KBM-7 (cell line): ENCODE measurements around the gene MICU1.
A peak's percentile ranks its signal among the peaks of the same experiment; 100 is the strongest.

Experiments used
- DNase-seq: peaks from one replicate; pipeline ENCODE4 v3.0.0-alpha.2; 2015
- in situ Hi-C: fragments of 300-500 bp; cut with MboI; formaldehyde crosslinking; loops from 2 replicates; pipeline ENCODE4 v1.14.3; 2020; ENCODE audit warnings: low sequenced_read_pairs, low pct_unique_long_range_greater_than_20kb, mixed read lengths

MICU1 gene

GRCh38 chr10:72638586-72639440 lies 12.9 kb upstream of the MICU1 start:
- DNase-seq: peak; percentile 9
- in situ Hi-C loops: no loop called here

DNA sequence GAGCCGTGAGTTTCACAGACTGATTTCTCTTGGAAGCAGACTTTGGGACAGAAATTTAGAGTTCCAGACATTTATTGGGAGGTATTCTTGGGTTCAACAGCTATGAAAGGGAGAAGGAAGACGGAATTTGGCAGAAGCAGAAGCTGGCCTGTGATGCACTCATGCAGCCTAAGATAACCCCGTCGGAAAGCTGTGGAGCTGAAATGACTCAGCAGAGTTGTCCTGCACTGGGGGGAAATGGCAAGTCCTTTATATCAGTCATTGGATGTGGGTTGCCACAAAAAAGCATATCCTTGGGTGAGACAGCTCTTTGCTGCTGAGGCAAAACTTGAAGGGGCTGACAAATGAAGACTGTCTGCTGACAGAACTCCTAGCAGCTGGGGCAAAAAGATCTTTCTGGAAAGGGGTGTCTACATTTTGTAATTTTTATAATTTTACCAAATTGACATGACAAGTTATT lies 11.5 kb upstream of the MICU1 start:
- in situ Hi-C loops: no loop called here
- DNase-seq: peak; percentile 92

DNA sequence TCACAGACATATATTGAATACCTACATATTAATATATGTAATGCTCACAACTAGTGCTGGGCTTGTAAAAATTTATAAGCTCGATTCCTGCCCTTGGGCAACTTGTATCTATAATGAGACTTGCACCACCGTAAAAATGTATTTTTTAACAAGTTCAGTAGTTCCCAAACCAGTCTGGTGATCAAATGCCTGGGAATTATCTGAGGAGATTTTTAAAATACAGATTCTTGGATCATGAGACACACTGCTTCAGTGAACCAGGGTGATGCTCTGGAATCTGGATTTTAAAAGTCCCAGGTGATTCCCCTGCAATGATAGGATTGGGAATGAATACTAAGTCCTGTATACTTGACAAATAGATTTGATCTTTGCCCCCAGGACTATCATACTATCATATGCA lies 4.3 kb upstream of the MICU1 start:
- no peak for DNase-seq
- in situ Hi-C loops: no loop called here

GRCh38 chr10:72626444-72626754 lies 520 bp upstream of the MICU1 start:
- in situ Hi-C loops: no loop called here
- no peak for DNase-seq

DNA sequence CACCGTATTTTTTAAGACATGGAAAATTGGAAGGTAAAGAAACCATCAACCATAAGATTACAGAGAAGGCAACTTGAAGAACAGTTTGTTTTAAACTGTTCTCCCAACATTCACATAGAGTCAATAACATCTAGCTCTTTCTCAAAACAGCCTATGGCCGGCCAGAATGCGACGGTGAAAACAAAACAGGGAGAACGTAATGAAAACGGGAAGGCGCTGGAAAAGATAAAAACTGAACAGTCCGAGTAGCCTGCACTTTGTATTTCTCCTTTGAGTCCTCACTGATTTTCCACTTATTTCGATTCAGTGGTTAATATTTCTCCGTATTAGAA lies 637 bp downstream of the MICU1 start:
- in situ Hi-C loops: no loop called here
- no peak for DNase-seq

DNA sequence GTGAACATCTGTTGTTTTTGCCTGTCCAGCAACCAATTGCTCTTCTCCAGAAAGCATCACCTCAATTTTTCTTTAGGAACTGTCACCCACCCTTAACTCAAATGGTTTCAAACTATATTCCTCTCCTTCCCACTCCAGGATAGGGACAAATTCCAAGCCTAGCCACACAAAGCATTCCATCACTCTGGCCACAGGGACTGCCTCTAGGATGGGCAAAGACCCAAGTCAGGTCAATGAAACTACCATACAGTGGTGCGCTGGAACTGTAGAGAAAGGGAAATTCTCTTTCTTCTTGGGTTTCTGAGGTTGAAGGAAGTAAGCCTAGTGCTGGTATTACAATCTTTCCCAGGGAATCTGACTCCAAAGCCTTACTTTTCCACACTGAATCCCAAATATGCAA lies 3.6 kb downstream of the MICU1 start:
- DNase-seq: no peak
- in situ Hi-C loops: no loop called here

GRCh38 chr10:72616716-72617115 lies 9.2 kb downstream of the MICU1 start:
- in situ Hi-C loops: no loop called here
- no peak for DNase-seq

GRCh38 chr10:72615970-72616369 lies 9.9 kb downstream of the MICU1 start:
- DNase-seq: no peak
- in situ Hi-C loops: no loop called here

- in situ Hi-C loops: no loop called here
- peak; percentile 9 for DNase-seq
These were observed 13.6 kb downstream of the MICU1 start for GRCh38 chr10:72612203-72612826.

- in situ Hi-C loops: no loop called here
- no peak for DNase-seq
These were observed 14.1 kb downstream of the MICU1 start for GRCh38 chr10:72611783-72612182.

- in situ Hi-C loops: no loop called here
- DNase-seq: no peak
These were observed 15.4 kb downstream of the MICU1 start for GRCh38 chr10:72610466-72610865.

GRCh38 chr10:72605122-72605521 lies 20.8 kb downstream of the MICU1 start:
- in situ Hi-C loops: no loop called here
- peak; percentile 56 for DNase-seq

DNA sequence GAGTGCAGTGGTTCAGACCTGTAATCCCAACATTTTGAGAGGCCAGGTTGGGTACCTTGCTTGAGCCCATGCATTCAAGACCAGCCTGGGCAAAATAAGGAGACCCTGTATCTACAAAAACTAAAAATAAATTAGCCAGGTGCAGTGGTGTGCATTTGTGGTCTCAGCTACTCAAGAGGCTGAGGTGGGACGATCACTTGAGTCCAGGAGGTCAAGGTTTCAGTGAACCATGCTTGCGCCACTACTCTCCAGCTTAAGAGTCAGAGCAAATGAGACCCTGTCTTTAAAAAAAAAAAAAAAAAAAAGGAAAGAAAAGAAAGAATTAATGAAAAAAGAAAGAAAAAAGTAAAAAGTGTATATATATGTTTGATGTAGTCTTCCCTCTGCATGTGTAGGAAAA lies 24.7 kb downstream of the MICU1 start:
- DNase-seq: no peak
- in situ Hi-C loops: no loop called here

DNA sequence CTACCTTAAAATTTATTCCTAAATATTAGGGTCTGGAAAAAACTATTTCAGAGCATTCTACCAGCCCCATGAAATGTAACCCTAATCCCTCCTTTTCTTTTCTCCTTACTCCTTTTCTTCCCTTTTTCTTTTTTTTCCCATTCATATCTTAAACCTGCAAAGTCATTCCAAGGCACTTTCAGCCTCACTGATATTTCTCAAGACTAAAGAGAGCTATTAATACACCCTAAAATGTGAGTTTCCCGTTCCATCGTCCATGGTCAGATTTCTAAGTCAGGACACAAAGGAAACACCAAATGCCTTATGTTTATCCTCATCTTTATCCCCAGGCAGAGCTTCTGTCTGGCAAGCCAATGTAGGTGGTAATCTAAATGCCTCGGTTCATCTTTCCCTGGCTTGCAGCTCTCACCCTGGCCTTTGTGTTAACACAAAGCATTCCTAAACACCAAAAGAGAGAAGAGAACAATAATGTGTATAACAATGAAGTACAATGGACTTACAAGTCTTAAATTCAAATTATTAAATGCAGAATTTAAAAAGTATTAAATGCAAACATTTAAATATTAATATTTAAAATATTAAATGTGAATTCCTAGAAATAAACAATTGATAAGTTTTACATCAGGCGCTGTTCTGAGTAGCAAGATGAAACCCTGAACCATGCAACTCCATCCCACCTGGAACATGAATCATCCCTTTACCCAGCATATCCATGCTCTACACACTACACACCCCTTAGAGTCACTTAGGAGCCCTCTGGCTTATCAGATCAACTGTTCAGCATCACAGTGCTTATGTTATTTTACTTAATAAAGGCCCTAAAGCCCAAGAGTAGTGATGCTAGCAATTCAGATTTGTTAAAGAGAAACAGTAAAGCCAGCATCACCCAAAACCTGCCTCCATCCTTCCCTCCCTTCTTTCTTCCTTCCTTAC lies 26.8 kb downstream of the MICU1 start:
- DNase-seq: no peak
- in situ Hi-C loops: no loop called here

- no peak for DNase-seq
These were observed 28.0 kb downstream of the MICU1 start for GRCh38 chr10:72597897-72598296.

DNA sequence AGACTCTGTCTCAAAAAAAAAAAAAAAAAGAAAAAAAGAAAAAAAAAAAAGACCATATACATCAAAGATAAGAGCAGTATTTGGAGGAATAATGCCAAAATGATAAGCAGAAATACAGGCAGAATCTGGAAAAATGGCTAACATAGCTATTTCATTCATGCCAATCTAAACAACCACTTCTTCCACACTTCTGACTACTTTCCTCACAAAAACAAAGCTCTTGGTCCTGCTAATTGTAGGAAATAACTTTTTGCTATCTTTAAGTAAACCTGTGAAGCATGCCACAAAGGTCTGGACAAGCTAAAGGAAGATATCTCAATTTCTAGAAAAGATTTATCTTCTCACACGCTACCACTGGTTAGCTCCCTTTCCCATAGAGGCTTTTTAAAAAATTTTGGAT lies 30.4 kb downstream of the MICU1 start:
- DNase-seq: no peak

More at GRCh38 chr10:72597897-72598296, 28.0 kb downstream of the MICU1 start:
- in situ Hi-C loops: no loop called here

GRCh38 chr10:72593963-72594362 lies 31.9 kb downstream of the MICU1 start:
- in situ Hi-C loops: no loop called here
- DNase-seq: peak; percentile 48

More for the DNA sequence above, 30.4 kb downstream of the MICU1 start:
- in situ Hi-C loops: no loop called here

DNA sequence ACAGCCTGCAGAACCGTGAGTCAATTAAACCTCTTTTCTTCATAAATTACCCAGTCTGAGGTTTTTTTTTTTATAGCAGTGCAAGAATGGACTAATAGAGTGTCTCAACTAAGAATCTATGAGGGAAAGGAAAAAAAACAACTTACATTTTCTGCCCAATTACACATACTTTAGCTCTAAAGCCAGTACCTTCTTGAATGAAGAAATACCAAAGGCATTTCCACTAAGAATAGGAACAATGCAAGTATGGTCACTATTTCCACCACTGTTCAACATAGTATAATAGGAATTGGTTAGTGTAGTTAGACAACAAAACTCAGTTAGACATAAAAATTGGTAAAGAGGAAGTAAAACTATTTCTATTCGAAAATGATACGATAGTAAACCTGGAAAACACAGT lies 37.6 kb downstream of the MICU1 start:
- in situ Hi-C loops: no loop called here
- no peak for DNase-seq

GRCh38 chr10:72587568-72587967 lies 38.3 kb downstream of the MICU1 start:
- in situ Hi-C loops: no loop called here
- DNase-seq: no peak

DNA sequence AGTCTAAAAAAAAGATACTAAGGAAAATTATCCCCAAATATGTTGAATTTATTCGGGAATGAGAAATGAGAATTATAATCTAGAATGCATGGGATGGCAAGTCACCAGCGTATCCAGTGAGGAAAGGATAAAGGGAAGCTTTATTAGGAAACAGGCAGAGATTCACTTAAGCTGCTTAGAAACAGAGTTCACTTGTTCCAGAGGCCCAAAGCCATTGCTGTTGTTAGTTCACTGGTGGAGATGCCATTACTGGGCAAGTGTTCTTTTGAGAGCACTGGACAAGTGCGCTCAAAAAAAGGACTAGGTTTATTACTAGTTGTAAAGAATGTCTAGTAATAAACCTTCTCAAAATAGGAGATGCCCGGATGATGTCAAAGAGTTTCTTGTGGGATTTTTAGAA lies 51.2 kb downstream of the MICU1 start:
- in situ Hi-C loops: no loop called here
- DNase-seq: no peak
